Diencephalon (tissue), 1 donor: ENCODE results near the gene SLC12A9. TPM values are rescaled to one million over a fixed set of nuclear protein-coding genes. Genes with fewer than 3 reads are reported as not detected.

Experiments used
- small RNA-seq: library from RNA; depleted of rRNA; stranded (forward); fragments of <200 nt; gene quantifications from one replicate; pipeline ENCODE3, GENCODE V24; 2014
- total RNA-seq: library from RNA; depleted of rRNA; stranded (reverse); fragments of >200 nt; gene quantifications from one replicate; pipeline ENCODE4 v1.2.3, GENCODE V29; 2014

Gene SLC12A9
- total RNA-seq: 27.9 TPM

GRCh38 chr7:100852048-100852872 is at the start of gene SLC12A9:
SLC12A9 (plus strand) TSS chr7:100852713; CDS start chr7:100854198, 1,485 bp downstream.

GRCh38 chr7:100827330-100828226 is 24.9 kb upstream of the SLC12A9 start, which contains the start of gene EPHB4:
EPHB4 (minus strand) TSS chr7:100827523; CDS start chr7:100827030, 493 bp downstream.

DNA sequence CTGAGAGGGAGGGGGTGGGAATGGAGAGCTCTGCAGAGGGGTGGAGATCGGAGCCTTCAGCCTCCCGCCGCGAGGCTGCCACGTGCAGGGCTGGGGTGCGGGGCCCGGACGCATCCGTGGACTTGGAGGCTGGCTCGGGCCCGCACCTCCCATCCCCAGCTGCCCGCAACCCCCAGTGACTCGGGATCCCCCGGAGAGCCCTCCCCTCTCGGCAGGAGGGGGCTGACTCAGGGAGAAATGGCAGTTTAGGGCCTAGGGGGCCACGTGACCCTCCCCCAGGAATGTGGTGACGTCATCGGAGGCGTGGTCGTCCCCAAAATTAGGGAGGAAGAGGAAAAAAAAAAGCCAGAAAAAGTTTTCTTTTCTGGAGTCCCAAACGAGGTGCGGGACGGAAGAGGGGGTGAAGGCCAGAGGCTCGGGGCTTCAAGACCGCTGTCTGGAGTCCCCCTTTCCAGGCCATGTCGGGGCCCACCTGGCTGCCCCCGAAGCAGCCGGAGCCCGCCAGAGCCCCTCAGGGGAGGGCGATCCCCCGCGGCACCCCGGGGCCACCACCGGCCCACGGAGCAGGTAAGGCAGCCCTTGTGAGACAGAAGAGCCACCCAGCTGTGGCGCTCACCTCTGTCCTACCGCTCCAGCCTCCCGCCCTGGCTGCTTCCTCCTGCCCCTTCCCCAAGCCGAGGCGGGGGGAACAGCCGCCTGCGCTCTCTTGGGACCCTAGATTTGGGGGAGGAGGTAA is 14.7 kb downstream of the SLC12A9 start, which contains the start of gene TRIP6:
TSS of gene TRIP6 (plus strand) at position 348 of the 736 bp plus-strand sequence. CDS start at position 459, 111 bp downstream.

GRCh38 chr7:100874577-100875355 is 22.3 kb downstream of the SLC12A9 start, which contains the start of gene SRRT:
SRRT (plus strand) TSS chr7:100875103; CDS start chr7:100875591, 488 bp downstream.

GRCh38 chr7:100888988-100889750 is 36.7 kb downstream of the SLC12A9 start, which contains the start of gene UFSP1:
UFSP1 (minus strand) TSS chr7:100889715; CDS start chr7:100889271, 444 bp downstream.

GRCh38 chr7:100895701-100895955 is 43.1 kb downstream of the SLC12A9 start, which contains the start of gene ACHE:
ACHE (minus strand) TSS chr7:100895888; CDS start chr7:100894232, 1,656 bp downstream.

Small RNAs within 50 kb of the gene (small RNA-seq; reads per million reads assigned to genes)
- not detected for gene RN7SL549P
- gene RN7SL750P: not detected

Other genes with a start within 250 kb of the SLC12A9 start
- 11.3 TPM for gene MOSPD3, start 240.2 kb upstream of the SLC12A9 start, total RNA-seq
- 9.2 TPM for gene TFR2, start 211.2 kb upstream of the SLC12A9 start, total RNA-seq
- 90.4 TPM for gene ACTL6B, start 196.3 kb upstream of the SLC12A9 start, total RNA-seq
- gene GNB2, start 179.0 kb upstream of the SLC12A9 start, total RNA-seq: 120 TPM
- gene GIGYF1, start 158.5 kb upstream of the SLC12A9 start, total RNA-seq: 16.4 TPM
- 38.1 TPM for gene POP7, start 146.6 kb upstream of the SLC12A9 start, total RNA-seq
- not detected for gene EPO, start 132.2 kb upstream of the SLC12A9 start, total RNA-seq
- gene ZAN, start 119.1 kb upstream of the SLC12A9 start, total RNA-seq: not detected
- gene EPHB4, start 25.2 kb upstream of the SLC12A9 start, total RNA-seq: 11.1 TPM
- gene TRIP6, start 14.7 kb downstream of the SLC12A9 start, total RNA-seq: 10.4 TPM
- gene SRRT, start 22.4 kb downstream of the SLC12A9 start, total RNA-seq: 30.2 TPM
- gene UFSP1, start 37.0 kb downstream of the SLC12A9 start, total RNA-seq: 3.7 TPM
- gene ACHE, start 43.2 kb downstream of the SLC12A9 start, total RNA-seq: 73.4 TPM
- 2.1 TPM for gene MUC3A, start 96.8 kb downstream of the SLC12A9 start, total RNA-seq
- gene MUC12, start 116.9 kb downstream of the SLC12A9 start, total RNA-seq: 0.23 TPM
- gene MUC17, start 167.4 kb downstream of the SLC12A9 start, total RNA-seq: not detected
- 3.0 TPM for gene TRIM56, start 232.8 kb downstream of the SLC12A9 start, total RNA-seq